IMR-90 (cell line): ENCODE measurements around the gene VMO1. TPM values are rescaled to one million over a fixed set of nuclear protein-coding genes. Genes with fewer than 3 reads are reported as not detected.

Experiments
- ATAC-seq: fragments of 200-7000 bp; cut with Tn5 transposase; 2 replicates; pipeline ENCODE4 v1.9.1; 2020; ENCODE audit warnings: low read depth, mild to moderate bottlenecking, moderate library complexity
- BruUV-seq: library from RNA; stranded (reverse); fragments of 400-500 nt; replicated peaks from 2 replicates; lab custom pipeline; 2021; lab: Mats Ljungman, UMichigan
- CTCF ChIA-PET: fragments of 300-600 bp; formaldehyde crosslinking; extraction: SDS; loops from one replicate; lab custom pipeline; 2021; ENCODE audit warnings: antibody characterized with exemption; lab: Yijun Ruan, JAX
- POLR2A ChIA-PET: fragments of 300-600 bp; sonication (Branson Sonifier 250); formaldehyde crosslinking; loops from one replicate; lab custom pipeline; 2022; ENCODE audit warnings: antibody characterized with exemption; ENCODE audit not compliant: unreplicated experiment; lab: Charles Lee
- DNase-seq: peaks from one replicate; pipeline ENCODE4 v3.0.0; 2013
- H2AFZ ChIP-seq: replicated peaks from 2 replicates; pipeline ENCODE3; 2013; ENCODE audit warnings: low read length, mild to moderate bottlenecking; ENCODE audit not compliant: poor library complexity
- H2AK5ac ChIP-seq: 2 replicates; pipeline ENCODE4 v1.6.1; 2013; ENCODE audit warnings: low read depth, low read length, inconsistent platforms
- H2AK9ac ChIP-seq: replicated peaks from 2 replicates; pipeline ENCODE3; 2013; ENCODE audit warnings: mild to moderate bottlenecking, low read depth, low read length, moderate library complexity; ENCODE audit not compliant: poor library complexity
- H2BK120ac ChIP-seq: 2 replicates; pipeline ENCODE4 v1.6.1; 2013; ENCODE audit warnings: low read depth, low read length, inconsistent platforms
- H2BK15ac ChIP-seq: 3 replicates; pipeline ENCODE4 v1.6.1; 2013; ENCODE audit warnings: low read depth, low read length, inconsistent platforms
- H2BK20ac ChIP-seq: 2 replicates; pipeline ENCODE4 v1.6.1; 2013; ENCODE audit warnings: low read depth, mild to moderate bottlenecking, inconsistent platforms, low read length, moderate library complexity
- H2BK5ac ChIP-seq: 2 replicates; pipeline ENCODE4 v1.6.1; 2013; ENCODE audit warnings: mild to moderate bottlenecking, low read depth, low read length, inconsistent platforms; ENCODE audit not compliant: poor library complexity, severe bottlenecking
- H3K14ac ChIP-seq: replicated peaks from 2 replicates; pipeline ENCODE4 v1.6.1; 2013; ENCODE audit warnings: low read depth, low read length, inconsistent platforms
- H3K18ac ChIP-seq: 2 replicates; pipeline ENCODE4 v1.6.1; 2013; ENCODE audit warnings: low read depth, low read length, control low read depth
- H3K23ac ChIP-seq: 2 replicates; pipeline ENCODE4 v1.6.1; 2013; ENCODE audit warnings: low read depth, low read length, inconsistent platforms
- H3K27ac ChIP-seq: 2 replicates; pipeline ENCODE4 v1.5.1; 2013; ENCODE audit warnings: mild to moderate bottlenecking, control low read depth, low read length; ENCODE audit not compliant: insufficient read depth
- H3K27me3 ChIP-seq: 2 replicates; pipeline ENCODE4 v1.6.1; 2013; ENCODE audit warnings: low read length; ENCODE audit not compliant: control insufficient read depth, insufficient read depth
- H3K36me3 ChIP-seq: 2 replicates; pipeline ENCODE4 v1.6.1; 2013; ENCODE audit warnings: low read length, mixed read lengths; ENCODE audit not compliant: control insufficient read depth, insufficient read depth
- H3K4ac ChIP-seq: 2 replicates; pipeline ENCODE4 v1.6.1; 2013; ENCODE audit warnings: low read depth, low read length, inconsistent platforms
- H3K4me1 ChIP-seq: 2 replicates; pipeline ENCODE4 v1.6.1; 2013; ENCODE audit warnings: low read length, mixed read lengths; ENCODE audit not compliant: control insufficient read depth, insufficient read depth
- H3K4me2 ChIP-seq: 2 replicates; pipeline ENCODE4 v1.6.1; 2013; ENCODE audit warnings: low read depth, mild to moderate bottlenecking, control low read depth, low read length, moderate library complexity
- H3K4me3 ChIP-seq: 2 replicates; pipeline ENCODE4 v1.5.1; 2013; ENCODE audit warnings: low read depth, mild to moderate bottlenecking, control low read depth, low read length, moderate library complexity; ENCODE audit not compliant: insufficient read depth
- H3K56ac ChIP-seq: 2 replicates; pipeline ENCODE4 v1.6.1; 2013; ENCODE audit warnings: low read length, inconsistent platforms; ENCODE audit not compliant: insufficient read depth; ENCODE audit errors: extremely low read depth
- H3K79me1 ChIP-seq, 2 experiments: 2 replicates each; pipeline ENCODE4 v1.6.1; 2013; ENCODE audit warnings: low read length in 2 of 2, inconsistent platforms in 1 of 2, low read depth in 1 of 2
- H3K9ac ChIP-seq: 2 replicates; pipeline ENCODE4 v1.6.1; 2013; ENCODE audit warnings: low read depth, low read length, control low read depth
- H3K9me1 ChIP-seq: 2 replicates; pipeline ENCODE4 v1.6.1; 2013; ENCODE audit warnings: low read length, inconsistent platforms; ENCODE audit not compliant: insufficient read depth
- H3K9me3 ChIP-seq: 2 replicates; pipeline ENCODE4 v1.6.1; 2013; ENCODE audit warnings: low read length; ENCODE audit not compliant: control insufficient read depth, insufficient read depth
- H4K20me1 ChIP-seq: 2 replicates; pipeline ENCODE4 v1.6.1; 2013; ENCODE audit warnings: low read length, inconsistent platforms; ENCODE audit not compliant: insufficient read depth
- H4K5ac ChIP-seq: 2 replicates; pipeline ENCODE4 v1.6.1; 2013; ENCODE audit warnings: mild to moderate bottlenecking, low read depth, low read length, control low read depth
- H4K8ac ChIP-seq, 2 experiments: 2 replicates each; pipeline ENCODE4 v1.6.1; 2013; ENCODE audit warnings: low read depth in 2 of 2, low read length in 2 of 2, control low read depth in 1 of 2, inconsistent platforms in 1 of 2
- H4K91ac ChIP-seq: 2 replicates; pipeline ENCODE4 v1.6.1; 2013; ENCODE audit warnings: low read depth, low read length, inconsistent platforms; ENCODE audit not compliant: insufficient read depth
- BHLHE40 ChIP-seq: fragments of 150-350 bp; IDR thresholded peaks from 2 replicates; pipeline ENCODE4 v1.6.1; 2016; ENCODE audit warnings: mild to moderate bottlenecking, low read depth, low read length
- CEBPB ChIP-seq: IDR thresholded peaks from 2 replicates; pipeline ENCODE4 v1.6.1; 2012; ENCODE audit warnings: low read depth, low read length, improper control_type of control experiment
- CHD1 ChIP-seq: IDR thresholded peaks from 2 replicates; pipeline ENCODE4 v1.6.1; 2012; ENCODE audit warnings: low read depth, low read length, improper control_type of control experiment
- CTCF ChIP-seq: conservative IDR thresholded peaks from 2 replicates; pipeline ENCODE4 v1.5.1; 2012; ENCODE audit warnings: mild to moderate bottlenecking, low read depth, low read length, improper control_type of control experiment
- ELK1 ChIP-seq: fragments of 150-350 bp; IDR thresholded peaks from 2 replicates; pipeline ENCODE4 v1.6.1; 2016; ENCODE audit warnings: low read depth, mild to moderate bottlenecking, low read length, moderate library complexity, borderline replicate concordance
- FOS ChIP-seq: fragments of 150-350 bp; IDR thresholded peaks from 2 replicates; pipeline ENCODE4 v1.6.1; 2016; ENCODE audit warnings: low read depth, low read length
- MAFK ChIP-seq: IDR thresholded peaks from 2 replicates; pipeline ENCODE4 v1.6.1; 2012; ENCODE audit warnings: low read depth, low read length, improper control_type of control experiment
- MAZ ChIP-seq: IDR thresholded peaks from 2 replicates; pipeline ENCODE4 v1.6.1; 2012; ENCODE audit warnings: low read depth, mild to moderate bottlenecking, low read length, improper control_type of control experiment, moderate library complexity, borderline replicate concordance
- MXI1 ChIP-seq: IDR thresholded peaks from 2 replicates; pipeline ENCODE4 v1.6.1; 2012; ENCODE audit warnings: low read depth, mild to moderate bottlenecking, low read length, moderate library complexity, borderline replicate concordance
- NFE2L2 ChIP-seq: fragments of 150-350 bp; IDR thresholded peaks from 2 replicates; pipeline ENCODE4 v1.6.1; 2016; ENCODE audit warnings: low read depth, mild to moderate bottlenecking, low read length
- POLR2A ChIP-seq: IDR thresholded peaks from 2 replicates; pipeline ENCODE4 v1.6.1; 2012; ENCODE audit warnings: mild to moderate bottlenecking, low read depth, low read length
- RAD21 ChIP-seq: IDR thresholded peaks from 2 replicates; pipeline ENCODE4 v1.6.1; 2012; ENCODE audit warnings: low read length, improper control_type of control experiment
- RCOR1 ChIP-seq: IDR thresholded peaks from 2 replicates; pipeline ENCODE4 v1.6.1; 2012; ENCODE audit warnings: mild to moderate bottlenecking, low read length, improper control_type of control experiment; ENCODE audit not compliant: insufficient replicate concordance
- RFX5 ChIP-seq: IDR thresholded peaks from 2 replicates; pipeline ENCODE4 v1.8.0; 2012; ENCODE audit warnings: low read depth, mild to moderate bottlenecking, low read length, moderate library complexity
- SMC3 ChIP-seq: fragments of 150-350 bp; IDR thresholded peaks from 2 replicates; pipeline ENCODE4 v1.6.1; 2016; ENCODE audit warnings: low read depth, mild to moderate bottlenecking, antibody characterized with exemption, low read length, moderate library complexity
- WGBS, 2 experiments: methylation state at CpG; one replicate each; pipeline versions ENCODE4 v1.1.5 to v1.1.7; 2013; ENCODE audit warnings: missing lambda C conversion rate in 2 of 2; ENCODE audit not compliant: insufficient read length in 1 of 2; ENCODE audit errors: extremely low coverage in 2 of 2; 5-methylcytosine and 5-hydroxymethylcytosine counted together
- dilution Hi-C: fragments of 300-500 bp; cut with HindIII; formaldehyde crosslinking; loops from one replicate; pipeline ENCODE4 v1.14.3; 2018; ENCODE audit warnings: low sequenced_read_pairs; ENCODE audit not compliant: unreplicated experiment
- in situ Hi-C: fragments of 300-500 bp; cut with MboI; formaldehyde crosslinking; loops from 3 replicates; pipeline ENCODE4 v1.14.3; 2019; ENCODE audit warnings: low sequenced_read_pairs, inconsistent platforms, mixed read lengths
- intact Hi-C: fragments of 100-400 bp; cut with micrococcal nuclease; formaldehyde crosslinking; loops from 2 replicates; pipeline ENCODE4 v1.10.0; 2022
- polyA plus RNA-seq, 3 experiments: library from polyadenylated mRNA; depleted of rRNA; stranded (reverse); fragments of >200 nt; gene quantifications; 2 replicates each; pipeline ENCODE4 v1.2.3, GENCODE V29; 2012; ENCODE audit warnings: low replicate concordance in 1 of 3
- total RNA-seq: library from RNA; depleted of rRNA; stranded (reverse); fragments of >200 nt; gene quantifications from 2 replicates; pipeline ENCODE4 v1.2.3, GENCODE V29; 2012

VMO1 gene
- total and polyA plus RNA-seq, 2 of the 4 experiments (the other 2 are of a cell fraction) = 0.14 TPM; not detected in 1

GRCh38 chr17:4815043-4815675, 29.0 kb upstream of the VMO1 start:
- Histone ChIP-seq H3K14ac (no peak overlapping the region), H3K23ac (no peak overlapping the region), H3K36me3 (peaks cover 47% of the 10 kb centered on the region), H4K5ac (no peak overlapping the region), H3K4me3 (no peak overlapping the region), H3K9me3 (no peaks in the 10 kb centered on the region), H2AK9ac (no peak overlapping the region), H3K18ac (no peak overlapping the region), H2AFZ (no peak overlapping the region), H2BK120ac (no peak overlapping the region), H4K91ac (no peak overlapping the region), H2BK5ac (no peak overlapping the region), H3K27ac (no peak overlapping the region), H4K20me1 (peaks cover 11% of the 10 kb centered on the region), H3K79me1 (no peaks in the 10 kb centered on the region; a peak in 1 of 4 replicates), H3K56ac (no peak overlapping the region), H3K9ac (no peak overlapping the region), H2BK20ac (no peak overlapping the region), H3K4ac (no peak overlapping the region), H2BK15ac (no peak overlapping the region), H3K9me1 (0 out of 2 replicates have a peak, but pooled peaks cover 4% of the 10 kb centered on the region), H3K27me3 (no peaks in the 10 kb centered on the region), H4K8ac (no peak overlapping the region), H2AK5ac (no peak overlapping the region), H3K4me2 (no peak overlapping the region), H3K4me1 (no peaks in the 10 kb centered on the region)
- in situ Hi-C loops (no loop called here), intact Hi-C loops (no loop called here), dilution Hi-C loops (no loop called here)
- WGBS, 2 experiments = 100% methylated on average over 3 of the region's 7 CpGs; no CpG with 5 or more reads in 1 of the 2 experiments
- POLR2A ChIA-PET = no interaction called here
- TF ChIP-seq ELK1 = no peak
- TF ChIP-seq MAZ = no peak
- TF ChIP-seq CTCF = no peak
- no peak for TF ChIP-seq MAFK
- TF ChIP-seq NFE2L2 = no peak
- TF ChIP-seq CHD1 = no peak
- TF ChIP-seq BHLHE40 = no peak
- TF ChIP-seq RCOR1 = no peak
- TF ChIP-seq MXI1 = no peak
- no peak for TF ChIP-seq RFX5
- TF ChIP-seq POLR2A = no peak
- no peak; the same call in 1 of the 2 replicates for TF ChIP-seq SMC3
- TF ChIP-seq RAD21 = no peak
- no peak for TF ChIP-seq FOS
- TF ChIP-seq CEBPB = no peak
- no TSS peak for BruUV-seq
- no peak for DNase-seq
- CTCF ChIA-PET = no interaction called here
- ATAC-seq = no peak
